HUES48 (cell line): ENCODE results near the gene TTI1.

Source experiments
- H3K27ac ChIP-seq: one replicate; pipeline ENCODE4 v1.7.0; 2013; ENCODE audit warnings: low read depth, low read length, inconsistent platforms
- H3K27me3 ChIP-seq: 2 replicates; pipeline ENCODE4 v1.6.1; 2013; ENCODE audit warnings: mild to moderate bottlenecking, low read length; ENCODE audit not compliant: control insufficient read depth, insufficient read depth
- H3K36me3 ChIP-seq: 2 replicates; pipeline ENCODE4 v1.6.1; 2013; ENCODE audit warnings: low read length; ENCODE audit not compliant: control insufficient read depth, insufficient read depth
- H3K4me1 ChIP-seq: 2 replicates; pipeline ENCODE4 v1.6.1; 2013; ENCODE audit warnings: mild to moderate bottlenecking, low read length; ENCODE audit not compliant: control insufficient read depth, insufficient read depth
- H3K4me3 ChIP-seq: 2 replicates; pipeline ENCODE4 v1.5.1; 2013; ENCODE audit warnings: mild to moderate bottlenecking, low read depth, low read length
- H3K9ac ChIP-seq: 2 replicates; pipeline ENCODE4 v1.6.1; 2013; ENCODE audit warnings: mild to moderate bottlenecking, low read depth, low read length, moderate library complexity
- H3K9me3 ChIP-seq: 2 replicates; pipeline ENCODE4 v1.6.1; 2013; ENCODE audit warnings: low read length; ENCODE audit not compliant: control insufficient read depth, insufficient read depth

The TTI1 gene

DNA sequence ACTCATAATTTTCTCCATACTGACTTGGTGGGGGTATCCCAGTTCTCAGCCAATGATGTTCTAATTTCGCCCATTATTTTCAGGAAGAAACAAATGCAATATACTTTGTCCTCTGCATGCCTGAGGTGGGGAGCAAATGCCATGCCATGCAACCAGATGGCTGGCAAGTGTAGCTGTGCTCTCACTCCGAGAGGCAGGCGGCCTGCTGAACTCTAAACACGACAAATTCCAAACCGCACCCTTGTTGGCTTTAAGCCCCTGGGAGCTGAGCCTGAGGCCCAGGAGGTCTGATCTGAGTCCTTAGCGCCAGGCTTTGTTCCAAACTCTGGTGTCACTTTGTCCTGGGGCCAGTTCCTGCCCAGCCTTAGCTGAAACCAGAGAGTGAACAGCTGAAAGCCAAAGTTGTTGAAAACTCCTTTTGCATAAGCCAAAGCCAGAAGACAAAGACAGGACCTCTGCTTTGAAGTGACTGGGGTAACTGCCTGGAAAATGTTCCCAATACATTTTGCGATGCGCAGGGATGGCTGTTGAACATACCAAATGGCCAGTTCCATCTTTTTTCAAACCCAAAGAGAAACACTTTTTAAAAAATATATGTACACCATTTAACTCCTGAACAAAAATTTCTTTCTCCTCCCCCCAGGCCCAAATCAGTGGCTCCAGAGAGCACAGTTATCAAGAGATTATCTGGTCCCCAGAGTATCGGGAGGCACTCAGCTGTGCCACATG, 46.2 kb downstream of the TTI1 start:
- H3K36me3 ChIP-seq = peaks cover 54% of the 10 kb centered on the region
- no peaks in the 10 kb centered on the region for H3K27me3 ChIP-seq
- H3K4me1 ChIP-seq = no peaks in the 10 kb centered on the region
- no peak overlapping the region for H3K9ac ChIP-seq
- no peak overlapping the region for H3K4me3 ChIP-seq
- no peaks in the 10 kb centered on the region for H3K9me3 ChIP-seq
- peak overlapping the region; percentile 59 for H3K27ac ChIP-seq

DNA sequence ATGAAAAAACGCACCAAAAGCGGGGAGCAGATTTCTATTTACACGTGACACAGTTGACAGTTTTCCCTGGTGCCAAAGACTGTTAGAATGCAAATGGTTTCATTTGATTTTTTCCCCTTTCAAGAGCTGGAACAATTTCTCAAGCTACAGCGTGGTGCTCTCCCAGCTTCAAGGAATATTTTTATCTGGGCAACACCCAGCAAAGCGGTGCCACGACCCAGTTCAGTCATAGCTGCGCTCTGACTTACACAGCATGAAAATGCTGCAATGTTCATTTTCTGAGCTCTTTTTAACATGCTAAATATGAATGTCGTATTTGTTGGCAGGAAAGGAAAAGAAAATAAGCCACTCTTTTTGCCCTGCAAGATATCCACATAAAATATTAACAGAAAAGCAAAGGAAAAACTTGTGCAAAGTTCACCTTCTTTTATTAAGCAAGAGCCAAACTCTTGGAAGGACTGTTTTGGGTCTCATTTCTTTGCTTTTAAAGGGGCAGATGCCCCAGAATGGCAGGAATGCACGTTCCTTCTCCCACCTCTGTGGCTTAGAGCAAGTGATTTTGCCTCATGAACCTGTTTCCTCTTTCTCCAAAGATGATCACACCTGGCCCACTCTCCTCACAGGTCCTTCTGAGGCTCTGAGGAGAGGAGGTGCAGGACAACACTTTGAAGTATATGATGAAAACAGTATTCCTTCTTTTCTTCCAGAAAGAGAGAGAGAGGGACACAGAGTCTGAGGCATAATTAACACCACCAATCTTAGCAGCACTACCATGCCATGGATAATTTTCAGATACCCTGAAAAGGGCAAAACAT, 47.0 kb downstream of the TTI1 start:
- Histone ChIP-seq H3K36me3 (peaks cover 46% of the 10 kb centered on the region), H3K27ac (no peak overlapping the region), H3K4me1 (no peaks in the 10 kb centered on the region), H3K9ac (no peak overlapping the region), H3K27me3 (no peaks in the 10 kb centered on the region), H3K9me3 (no peaks in the 10 kb centered on the region), H3K4me3 (no peak overlapping the region)

DNA sequence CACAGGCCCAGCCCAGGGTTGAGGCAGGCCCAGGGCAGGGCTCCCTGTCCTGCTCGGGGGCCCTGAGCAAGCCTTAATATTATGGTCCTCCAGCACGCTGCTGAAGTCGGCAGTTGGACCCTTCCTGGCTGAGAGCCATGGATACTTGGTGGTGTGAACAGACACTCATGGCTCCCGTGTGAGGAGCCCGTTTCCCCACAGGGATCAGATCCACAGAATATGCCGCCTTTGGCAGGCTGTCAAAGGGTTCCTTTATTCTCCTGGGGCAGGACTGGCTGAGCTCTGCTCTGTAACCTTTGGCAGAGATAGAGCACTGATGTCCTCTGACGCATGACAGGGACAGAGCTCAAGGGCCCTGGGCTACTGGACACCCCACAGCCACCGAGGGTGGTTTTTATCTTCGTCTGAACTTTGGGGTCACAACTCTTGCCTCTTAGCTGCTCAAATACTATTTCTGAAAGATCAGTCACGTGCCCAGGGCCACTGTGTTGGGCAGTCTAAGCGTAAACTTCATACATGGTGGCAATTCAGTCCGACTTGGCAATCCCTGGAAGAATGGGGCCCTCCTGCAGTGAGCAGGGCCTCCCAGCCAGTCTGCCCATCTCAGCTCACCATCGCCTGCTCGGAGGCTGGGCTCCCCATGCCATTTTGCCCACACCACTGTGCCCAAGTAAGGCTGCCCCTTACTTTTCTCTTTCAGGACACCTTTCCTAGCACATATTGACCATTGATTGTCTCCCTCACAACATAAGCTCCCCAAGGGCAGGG, 49.1 kb downstream of the TTI1 start:
- Histone ChIP-seq H3K36me3 (peaks cover 29% of the 10 kb centered on the region), H3K4me1 (no peaks in the 10 kb centered on the region; the same call in 1 of the 2 replicates), H3K27me3 (no peaks in the 10 kb centered on the region), H3K27ac (no peak overlapping the region), H3K9me3 (no peaks in the 10 kb centered on the region), H3K4me3 (no peak overlapping the region), H3K9ac (no peak overlapping the region)

GRCh38 chr20:37983286-37983685, 50.0 kb downstream of the TTI1 start:
- Histone ChIP-seq H3K4me1 (no peaks in the 10 kb centered on the region; the same call in 1 of the 2 replicates), H3K27ac (no peak overlapping the region), H3K9ac (no peak overlapping the region), H3K9me3 (no peaks in the 10 kb centered on the region), H3K27me3 (no peaks in the 10 kb centered on the region; the same call in 1 of the 2 replicates), H3K4me3 (no peak overlapping the region), H3K36me3 (peaks cover 21% of the 10 kb centered on the region)

GRCh38 chr20:37981568-37981967, 51.7 kb downstream of the TTI1 start:
- Histone ChIP-seq H3K36me3 (peaks cover 6% of the 10 kb centered on the region), H3K27me3 (peaks cover 4% of the 10 kb centered on the region; the same call in 1 of the 2 replicates), H3K4me3 (no peak overlapping the region), H3K27ac (no peak overlapping the region), H3K4me1 (peaks cover 10% of the 10 kb centered on the region), H3K9me3 (no peaks in the 10 kb centered on the region), H3K9ac (no peak overlapping the region)

GRCh38 chr20:37980876-37981275, 52.4 kb downstream of the TTI1 start:
- Histone ChIP-seq H3K27me3 (peaks cover 4% of the 10 kb centered on the region; the same call in 1 of the 2 replicates), H3K9ac (no peak overlapping the region), H3K27ac (no peak overlapping the region), H3K4me1 (peaks cover 11% of the 10 kb centered on the region), H3K36me3 (no peaks in the 10 kb centered on the region; the same call in 1 of the 2 replicates), H3K4me3 (no peak overlapping the region), H3K9me3 (no peaks in the 10 kb centered on the region)

- peaks cover 11% of the 10 kb centered on the region for H3K4me1 ChIP-seq
- H3K36me3 ChIP-seq = no peaks in the 10 kb centered on the region; the same call in 1 of the 2 replicates
- no peak overlapping the region for H3K4me3 ChIP-seq
- no peak overlapping the region for H3K27ac ChIP-seq
- no peaks in the 10 kb centered on the region for H3K9me3 ChIP-seq
- H3K9ac ChIP-seq = no peak overlapping the region
- H3K27me3 ChIP-seq = peaks cover 4% of the 10 kb centered on the region; the same call in 1 of the 2 replicates
Observed at GRCh38 chr20:37980383-37980782, 52.9 kb downstream of the TTI1 start.

- H3K9ac ChIP-seq = no peak overlapping the region
- no peaks in the 10 kb centered on the region for H3K9me3 ChIP-seq
- H3K27ac ChIP-seq = no peak overlapping the region
- H3K4me1 ChIP-seq = peaks cover 11% of the 10 kb centered on the region
- H3K4me3 ChIP-seq = no peak overlapping the region
- no peaks in the 10 kb centered on the region; the same call in 1 of the 2 replicates for H3K36me3 ChIP-seq
- H3K27me3 ChIP-seq = peaks cover 4% of the 10 kb centered on the region; the same call in 1 of the 2 replicates
Observed at GRCh38 chr20:37979021-37979985, 54.0 kb downstream of the TTI1 start.

DNA sequence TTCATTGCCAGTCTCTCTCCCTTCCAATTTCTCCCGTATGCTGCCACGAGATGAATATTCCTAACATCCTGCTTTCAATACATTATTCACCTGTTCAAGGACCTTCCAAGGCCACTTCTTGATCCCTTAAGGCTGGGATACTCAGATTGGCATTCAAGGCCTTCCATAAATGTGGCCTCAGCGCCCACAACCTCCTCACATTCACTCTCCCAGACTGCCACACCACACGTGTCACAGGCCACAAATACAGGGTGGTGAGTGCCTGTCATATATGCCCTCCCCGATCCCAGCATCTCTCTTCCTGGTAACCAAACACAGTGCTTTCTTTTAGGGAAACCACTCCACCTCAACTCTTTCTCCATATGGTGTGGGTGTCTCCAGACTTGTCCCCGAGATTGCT, 55.5 kb downstream of the TTI1 start:
- no peaks in the 10 kb centered on the region for H3K36me3 ChIP-seq
- H3K4me3 ChIP-seq = no peak overlapping the region
- peaks cover 4% of the 10 kb centered on the region; the same call in 1 of the 2 replicates for H3K27me3 ChIP-seq
- H3K4me1 ChIP-seq = peaks cover 15% of the 10 kb centered on the region
- H3K9ac ChIP-seq = no peak overlapping the region
- H3K9me3 ChIP-seq = no peaks in the 10 kb centered on the region
- no peak overlapping the region for H3K27ac ChIP-seq

- Histone ChIP-seq H3K36me3 (no peaks in the 10 kb centered on the region), H3K27ac (no peak overlapping the region), H3K9me3 (no peaks in the 10 kb centered on the region), H3K4me3 (no peak overlapping the region), H3K9ac (no peak overlapping the region), H3K4me1 (peaks cover 19% of the 10 kb centered on the region), H3K27me3 (peaks cover 4% of the 10 kb centered on the region; the same call in 1 of the 2 replicates)
Observed at GRCh38 chr20:37977338-37977737, 55.9 kb downstream of the TTI1 start.
